Astrocyte (in vitro differentiated cells and primary cell): ENCODE data around the gene FBXW7. TPM values are rescaled to one million over a fixed set of nuclear protein-coding genes. Genes with fewer than 3 reads are reported as not detected.
"Not testable (repeated sequence)": the region's sequence is repeated elsewhere in the genome, so short reads cannot be mapped to it uniquely, and the experiment has no call there.

ENCODE experiments used
- DNase-seq: peaks from one replicate; pipeline ENCODE4 v3.0.0-alpha.2; 2010; ENCODE audit warnings: low read depth
- FAIRE-seq: peaks from 2 replicates; lab custom pipeline; 2011; peaks lifted over from hg19 to GRCh38; lab: Jason Lieb, UNC
- H2AFZ ChIP-seq: 2 replicates; pipeline ENCODE4 v1.6.0; 2012; ENCODE audit warnings: low read depth, low read length, inconsistent platforms
- H3K27ac ChIP-seq: 2 replicates; pipeline ENCODE4 v1.5.1; 2011; ENCODE audit warnings: low read depth, low read length, inconsistent platforms
- H3K27me3 ChIP-seq: 2 replicates; pipeline ENCODE4 v1.6.0; 2011; ENCODE audit warnings: low read length, inconsistent platforms; ENCODE audit not compliant: insufficient read depth
- H3K36me3 ChIP-seq: 2 replicates; pipeline ENCODE4 v1.5.1; 2011; ENCODE audit warnings: low read length, inconsistent platforms; ENCODE audit not compliant: insufficient read depth
- H3K4me1 ChIP-seq: 2 replicates; pipeline ENCODE4 v1.5.1; 2011; ENCODE audit warnings: low read length, inconsistent platforms; ENCODE audit not compliant: insufficient read depth
- H3K4me2 ChIP-seq: 2 replicates; pipeline ENCODE4 v1.6.0; 2012; ENCODE audit warnings: low read length, inconsistent platforms
- H3K4me3 ChIP-seq: 2 replicates; pipeline ENCODE4 v1.5.1; 2011; ENCODE audit warnings: low read depth, mild to moderate bottlenecking, low read length, inconsistent platforms; ENCODE audit not compliant: insufficient read depth
- H3K79me2 ChIP-seq: 2 replicates; pipeline ENCODE4 v1.6.0; 2012; ENCODE audit warnings: mild to moderate bottlenecking, low read length, inconsistent platforms; ENCODE audit not compliant: insufficient read depth
- H3K9ac ChIP-seq: 2 replicates; pipeline ENCODE4 v1.6.0; 2012; ENCODE audit warnings: mild to moderate bottlenecking, low read length, inconsistent platforms
- H3K9me3 ChIP-seq: 2 replicates; pipeline ENCODE4 v1.5.1; 2012; ENCODE audit warnings: low read depth, mild to moderate bottlenecking, low read length, inconsistent platforms; ENCODE audit not compliant: insufficient read depth
- H4K20me1 ChIP-seq: 2 replicates; pipeline ENCODE4 v1.6.0; 2012; ENCODE audit warnings: low read length, inconsistent platforms; ENCODE audit not compliant: insufficient read depth
- H3K27ac Mint-ChIP-seq: one replicate; pipeline ENCODE4 v1.8.0; 2021; ENCODE audit warnings: mild to moderate bottlenecking, mixed read lengths; ENCODE audit not compliant: unreplicated experiment
- H3K27me3 Mint-ChIP-seq: one replicate; pipeline ENCODE4 v1.8.0; 2021; ENCODE audit warnings: low read depth, mixed read lengths; ENCODE audit not compliant: unreplicated experiment
- H3K36me3 Mint-ChIP-seq: one replicate; pipeline ENCODE4 v1.8.0; 2021; ENCODE audit warnings: low read depth, mixed read lengths; ENCODE audit not compliant: unreplicated experiment
- H3K4me1 Mint-ChIP-seq: one replicate; pipeline ENCODE4 v1.8.0; 2021; ENCODE audit warnings: low read depth, mixed read lengths; ENCODE audit not compliant: unreplicated experiment
- H3K4me3 Mint-ChIP-seq: one replicate; pipeline ENCODE4 v1.8.0; 2021; ENCODE audit warnings: mild to moderate bottlenecking, moderate library complexity, mixed read lengths; ENCODE audit not compliant: unreplicated experiment
- H3K9me3 Mint-ChIP-seq: one replicate; pipeline ENCODE4 v1.8.0; 2021; ENCODE audit warnings: mild to moderate bottlenecking, mixed read lengths; ENCODE audit not compliant: unreplicated experiment
- CTCF ChIP-seq: IDR thresholded peaks from 2 replicates; pipeline ENCODE4 v1.5.1; 2011; ENCODE audit warnings: low read depth, mild to moderate bottlenecking, inconsistent platforms, low read length, moderate library complexity; ENCODE audit not compliant: insufficient read depth
- EZH2 ChIP-seq: IDR thresholded peaks from 2 replicates; pipeline ENCODE4 v1.6.1; 2012; ENCODE audit warnings: mild to moderate bottlenecking, low read length, inconsistent platforms; ENCODE audit not compliant: insufficient read depth
- total RNA-seq: library from RNA; stranded (reverse); gene quantifications from 2 replicates; pipeline ENCODE4 v1.2.1, GENCODE V29; 2021

The FBXW7 gene
- total RNA-seq, 1 donor from 2014 or later: 34.7 TPM

- Mint-ChIP-seq H3K27ac (no peak overlapping the region), H3K4me3 (no peak overlapping the region), H3K9me3 (no peaks in the 10 kb centered on the region), H3K4me1 (peaks cover 4% of the 10 kb centered on the region), H3K36me3 (no peaks in the 10 kb centered on the region), H3K27me3 (peaks cover 2% of the 10 kb centered on the region)
- H3K4me3 ChIP-seq: no peak overlapping the region
- FAIRE-seq: no peak
- H3K36me3 ChIP-seq: no peaks in the 10 kb centered on the region
- TF ChIP-seq EZH2: no peak
- TF ChIP-seq CTCF: no peak
- no peak for DNase-seq
- H3K9ac ChIP-seq: no peak overlapping the region
- no peaks in the 10 kb centered on the region for H3K9me3 ChIP-seq
- no peak overlapping the region for H3K4me2 ChIP-seq
- no peaks in the 10 kb centered on the region for H3K4me1 ChIP-seq
- no peak overlapping the region for H2AFZ ChIP-seq
- no peaks in the 10 kb centered on the region for H4K20me1 ChIP-seq
- no peaks in the 10 kb centered on the region for H3K27me3 ChIP-seq
- H3K79me2 ChIP-seq: no peaks in the 10 kb centered on the region
- H3K27ac ChIP-seq: no peak overlapping the region
Observed at GRCh38 chr4:152554742-152555141, 18.9 kb upstream of the FBXW7 start.

GRCh38 chr4:152550687-152551086, 14.8 kb upstream of the FBXW7 start:
- not testable (repeated sequence) for H3K9me3 ChIP-seq, H3K27ac Mint-ChIP-seq, H3K27me3 Mint-ChIP-seq, H3K4me2 ChIP-seq, H3K4me1 Mint-ChIP-seq, H3K27me3 ChIP-seq, H3K9ac ChIP-seq, H3K4me1 ChIP-seq, H3K9me3 Mint-ChIP-seq, H3K36me3 Mint-ChIP-seq, H2AFZ ChIP-seq, H3K36me3 ChIP-seq, H3K4me3 Mint-ChIP-seq, DNase-seq, H3K79me2 ChIP-seq, FAIRE-seq, H3K27ac ChIP-seq, H4K20me1 ChIP-seq, H3K4me3 ChIP-seq

- H3K27ac Mint-ChIP-seq: no peak overlapping the region
Observed at GRCh38 chr4:152545088-152545487, 9.2 kb upstream of the FBXW7 start.

GRCh38 chr4:152544533-152544932, 8.6 kb upstream of the FBXW7 start:
- H3K27me3 Mint-ChIP-seq, H3K27me3 ChIP-seq, H3K9me3 ChIP-seq, FAIRE-seq, H3K4me3 Mint-ChIP-seq, DNase-seq, H3K36me3 ChIP-seq, H3K9me3 Mint-ChIP-seq, H2AFZ ChIP-seq, H3K36me3 Mint-ChIP-seq, H4K20me1 ChIP-seq, H3K9ac ChIP-seq, H3K4me1 Mint-ChIP-seq, H3K4me1 ChIP-seq, H3K27ac Mint-ChIP-seq, H3K4me2 ChIP-seq, H3K4me3 ChIP-seq, H3K27ac ChIP-seq: not testable (repeated sequence)
- H3K79me2 ChIP-seq: peaks cover 12% of the 10 kb centered on the region

More at GRCh38 chr4:152545088-152545487, 9.2 kb upstream of the FBXW7 start:
- Mint-ChIP-seq H3K4me1 (no peaks in the 10 kb centered on the region), H3K4me3 (no peak overlapping the region), H3K9me3 (no peaks in the 10 kb centered on the region), H3K27me3 (no peaks in the 10 kb centered on the region), H3K36me3 (no peaks in the 10 kb centered on the region)
- FAIRE-seq (no peak), DNase-seq (no peak)
- no peak overlapping the region for H3K4me2 ChIP-seq
- H3K4me1 ChIP-seq: no peaks in the 10 kb centered on the region
- peaks cover 2% of the 10 kb centered on the region for H4K20me1 ChIP-seq
- no peaks in the 10 kb centered on the region for H3K27me3 ChIP-seq
- peaks cover 7% of the 10 kb centered on the region for H3K79me2 ChIP-seq
- H3K4me3 ChIP-seq: no peak overlapping the region
- no peak overlapping the region for H2AFZ ChIP-seq
- H3K27ac ChIP-seq: no peak overlapping the region
- TF ChIP-seq EZH2 (no peak), CTCF (no peak)
- H3K36me3 ChIP-seq: no peaks in the 10 kb centered on the region
- H3K9me3 ChIP-seq: no peaks in the 10 kb centered on the region
- H3K9ac ChIP-seq: no peak overlapping the region
